GM10847 (cell line): ENCODE results near the gene TEKT5.

ENCODE experiments used
- POLR2A ChIP-seq: IDR thresholded peaks from 2 replicates; pipeline ENCODE4 v1.6.1; 2011; ENCODE audit not compliant: insufficient read length; ENCODE audit errors: extremely low read depth

The TEKT5 gene

DNA sequence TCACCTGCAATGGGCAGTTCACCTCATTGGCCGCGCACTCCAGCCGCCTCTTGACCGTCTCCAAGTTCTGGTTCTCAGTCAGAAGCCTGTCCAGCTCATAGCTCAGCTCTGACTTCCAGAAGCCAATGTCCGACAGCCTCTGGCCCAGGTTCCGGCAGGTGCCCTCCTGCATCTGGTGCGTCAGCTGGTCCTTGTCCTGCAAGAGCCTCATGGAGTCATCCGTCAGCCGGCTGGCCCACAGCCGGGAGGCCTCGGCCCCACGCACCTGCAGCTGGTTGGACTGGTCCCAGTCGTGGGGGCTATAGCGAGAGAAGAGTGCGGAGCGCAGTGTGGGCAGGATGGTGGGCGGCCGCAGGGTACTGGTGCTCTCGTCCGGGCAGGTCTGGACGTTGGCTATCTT, 424 bp downstream of the TEKT5 start:
- TF ChIP-seq POLR2A = no peak

DNA sequence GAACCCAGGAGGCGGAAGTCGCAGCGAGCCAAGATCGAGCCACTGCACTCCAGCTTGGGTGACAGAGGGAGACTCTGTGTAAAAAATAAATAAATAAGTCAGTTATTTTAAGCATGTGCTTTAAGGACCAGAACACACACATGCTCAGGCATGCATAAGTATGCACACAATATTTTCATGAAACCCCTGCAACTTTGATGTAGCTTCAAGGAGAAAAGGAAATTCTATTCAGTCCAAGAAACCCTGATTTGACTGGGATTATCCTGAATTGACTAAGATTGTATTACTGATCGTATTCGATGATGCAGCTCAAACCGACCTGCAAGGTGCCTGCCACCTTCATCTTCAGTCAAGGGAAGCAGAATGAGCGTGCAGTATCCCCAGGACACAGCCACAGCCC, 841 bp downstream of the TEKT5 start:
- no peak for TF ChIP-seq POLR2A

DNA sequence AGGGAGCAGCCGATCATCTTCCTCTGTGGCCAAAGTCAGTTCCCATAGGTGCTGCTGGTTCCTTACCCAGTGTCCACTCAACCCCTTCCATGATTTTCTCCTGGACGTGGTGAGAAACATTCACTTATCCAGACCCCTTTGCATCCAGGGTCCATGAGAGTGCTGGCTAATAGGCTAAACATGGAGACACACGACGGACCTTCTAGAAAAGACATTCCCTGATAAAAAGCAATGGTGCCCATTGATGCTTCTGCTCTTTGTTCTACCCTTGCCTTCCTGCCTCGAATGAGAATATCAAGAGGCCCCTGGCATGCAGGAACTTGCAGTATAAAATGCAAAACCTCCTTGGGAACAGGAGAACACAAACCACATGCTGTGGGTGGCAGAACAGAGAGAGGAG, 2.3 kb downstream of the TEKT5 start:
- TF ChIP-seq POLR2A = no peak

- no peak for TF ChIP-seq POLR2A
These were observed 6.0 kb downstream of the TEKT5 start for GRCh38 chr16:10688726-10689125.

- no peak for TF ChIP-seq POLR2A
These were observed 6.4 kb downstream of the TEKT5 start for GRCh38 chr16:10688291-10688690.

DNA sequence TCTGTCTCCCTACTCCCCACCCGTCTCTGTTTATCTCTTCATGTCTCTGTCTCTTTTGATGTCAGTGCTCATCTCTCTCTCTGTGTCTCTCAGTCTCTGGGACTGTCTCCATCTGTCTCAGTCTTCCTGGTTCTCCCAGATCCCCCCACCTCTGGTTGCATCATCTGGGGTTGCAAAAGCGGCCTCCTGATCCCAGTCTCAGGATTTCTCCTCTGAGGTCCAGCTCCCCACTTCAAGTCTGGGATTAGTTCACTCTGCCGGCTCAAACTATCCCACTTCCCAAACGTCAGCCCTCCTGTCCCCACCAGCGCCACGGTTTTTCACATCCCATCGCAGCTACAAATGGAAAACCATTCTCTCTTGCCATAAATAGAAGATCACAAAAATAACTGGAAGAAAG, 9.0 kb downstream of the TEKT5 start:
- no peak for TF ChIP-seq POLR2A

- TF ChIP-seq POLR2A = no peak
These were observed 10.1 kb downstream of the TEKT5 start for GRCh38 chr16:10684511-10685151.

GRCh38 chr16:10683170-10683569, 11.6 kb downstream of the TEKT5 start:
- no peak for TF ChIP-seq POLR2A

GRCh38 chr16:10682604-10683003, 12.1 kb downstream of the TEKT5 start:
- no peak for TF ChIP-seq POLR2A

- no peak for TF ChIP-seq POLR2A
These were observed 13.1 kb downstream of the TEKT5 start for GRCh38 chr16:10681310-10682308.

DNA sequence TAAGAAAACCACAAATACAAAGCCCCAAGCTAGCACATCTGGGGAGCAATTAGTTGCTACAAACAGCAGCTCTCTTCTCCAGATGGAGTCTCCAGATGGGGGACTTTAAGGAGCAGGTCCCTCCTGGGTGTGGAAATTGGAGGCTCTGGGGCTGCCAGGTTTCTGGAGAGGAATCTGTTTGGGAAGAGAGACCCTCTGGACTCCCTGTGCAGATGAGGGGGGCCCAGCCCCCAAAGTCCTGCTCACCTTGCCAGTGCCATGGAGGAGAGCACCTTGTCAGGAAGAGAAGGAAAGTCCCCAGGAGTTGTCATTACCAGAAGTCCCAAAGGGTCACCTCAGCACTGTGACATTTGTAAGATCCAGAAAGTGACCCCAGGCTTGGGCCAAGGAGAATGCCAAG, 14.8 kb downstream of the TEKT5 start:
- no peak for TF ChIP-seq POLR2A

GRCh38 chr16:10678655-10679054, 16.1 kb downstream of the TEKT5 start:
- no peak for TF ChIP-seq POLR2A

DNA sequence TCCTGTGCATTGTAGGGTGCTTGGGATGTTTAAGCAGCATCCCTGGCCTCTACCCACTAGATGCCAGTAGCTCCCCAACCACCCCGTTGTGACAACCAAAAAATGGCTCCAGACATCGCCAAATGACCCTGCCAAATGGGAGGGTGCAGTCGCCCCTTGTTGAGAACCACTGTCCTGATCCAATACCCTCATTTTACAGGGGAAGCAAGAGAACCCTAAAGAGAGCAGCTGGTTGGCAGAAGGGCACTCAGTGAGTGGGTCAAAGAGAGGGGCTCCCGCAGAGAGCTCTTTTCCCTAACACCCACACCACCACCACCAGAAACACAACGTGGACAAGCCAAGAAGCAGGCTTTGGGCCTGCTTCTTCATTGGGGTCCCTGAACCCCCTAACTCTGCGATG, 18.4 kb downstream of the TEKT5 start:
- no peak for TF ChIP-seq POLR2A

DNA sequence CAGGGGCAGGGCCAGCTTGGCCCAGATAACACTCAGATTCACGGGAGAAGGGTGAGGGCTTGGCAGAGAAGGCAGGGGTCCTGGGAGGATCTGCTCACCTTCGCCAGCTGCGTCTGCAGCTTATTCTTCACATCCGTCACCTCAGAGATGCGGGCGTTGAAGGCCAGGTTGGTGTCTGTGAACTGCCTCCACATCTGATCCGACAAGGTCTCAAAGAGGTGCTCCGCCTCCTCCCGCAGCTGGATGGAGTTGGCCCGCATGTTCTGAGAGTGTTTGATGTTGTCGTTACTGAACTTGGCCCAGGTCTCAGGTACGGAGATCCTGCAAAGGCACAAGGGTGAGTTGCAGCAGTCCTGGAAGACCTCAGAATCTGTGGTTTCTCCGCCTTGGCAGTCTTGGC, 18.9 kb downstream of the TEKT5 start:
- no peak for TF ChIP-seq POLR2A

GRCh38 chr16:10675216-10675615, 19.5 kb downstream of the TEKT5 start:
- no peak for TF ChIP-seq POLR2A

DNA sequence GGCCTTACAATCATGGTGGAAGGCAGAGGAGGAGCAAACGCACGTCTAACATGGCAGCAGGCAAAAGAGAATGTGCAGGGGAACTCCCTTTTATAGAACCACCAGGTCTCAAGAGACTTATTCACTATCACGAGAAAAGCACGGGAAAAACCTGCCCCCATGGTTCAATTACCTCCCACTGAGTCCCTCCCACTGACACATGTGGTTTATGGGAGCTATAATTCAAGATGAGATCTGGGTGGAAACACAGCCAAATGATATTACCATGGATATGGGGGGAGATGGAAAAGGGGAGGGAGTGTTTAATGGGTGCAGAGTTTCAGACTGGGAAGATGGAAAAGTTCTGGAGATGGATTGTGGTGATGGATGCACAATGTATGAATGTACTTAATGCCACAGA, 23.0 kb downstream of the TEKT5 start:
- TF ChIP-seq POLR2A = no peak

- no peak for TF ChIP-seq POLR2A
These were observed 24.9 kb downstream of the TEKT5 start for GRCh38 chr16:10669791-10670190.
